Stimulated activated naive CD4-positive, alpha-beta T cell (primary cell): ENCODE measurements around the gene S100A8.

Experiments
- DNase-seq, 6 experiments: peaks; one replicate each; lab custom pipeline; 2025; lab: John Stamatoyannopoulos, UW

Gene S100A8

DNA sequence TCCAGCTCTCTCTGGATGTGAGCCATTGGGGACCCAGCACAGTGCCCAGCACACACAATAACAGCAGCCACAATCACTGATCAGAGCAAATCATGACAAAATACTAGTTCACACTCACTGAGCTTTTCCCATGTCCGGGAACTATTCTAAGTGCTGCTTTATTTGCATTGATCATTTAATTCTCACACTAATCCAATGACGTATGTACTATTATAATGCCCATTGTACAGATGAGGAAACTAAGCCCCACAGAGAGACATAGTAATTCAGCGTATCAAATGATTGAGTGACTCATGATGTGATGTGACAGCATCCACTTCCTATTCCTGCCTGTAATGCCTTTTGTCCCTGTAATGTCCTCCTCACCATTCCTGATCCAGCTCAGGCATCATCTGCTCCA, 1.9 kb upstream of the S100A8 start:
- no peak for DNase-seq

DNA sequence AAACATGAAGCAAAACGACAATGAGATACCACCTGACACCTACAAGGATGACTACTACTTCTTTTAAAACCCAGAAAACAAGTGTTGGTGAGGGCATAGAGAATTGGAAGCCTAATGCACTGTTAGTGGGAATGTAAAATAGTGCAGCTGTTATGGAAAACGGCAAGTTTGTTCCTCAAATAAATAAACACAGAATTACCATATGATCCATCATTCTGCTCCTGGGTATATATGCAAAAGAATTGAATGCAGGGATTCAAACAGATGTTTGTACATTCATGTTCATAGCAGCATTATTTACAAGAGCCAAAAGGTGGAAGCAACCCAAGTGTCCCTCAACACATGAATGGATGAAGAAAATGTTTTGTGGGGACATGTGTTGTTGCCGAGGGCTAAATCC, 1.4 kb upstream of the S100A8 start:
- DNase-seq = no peak

DNA sequence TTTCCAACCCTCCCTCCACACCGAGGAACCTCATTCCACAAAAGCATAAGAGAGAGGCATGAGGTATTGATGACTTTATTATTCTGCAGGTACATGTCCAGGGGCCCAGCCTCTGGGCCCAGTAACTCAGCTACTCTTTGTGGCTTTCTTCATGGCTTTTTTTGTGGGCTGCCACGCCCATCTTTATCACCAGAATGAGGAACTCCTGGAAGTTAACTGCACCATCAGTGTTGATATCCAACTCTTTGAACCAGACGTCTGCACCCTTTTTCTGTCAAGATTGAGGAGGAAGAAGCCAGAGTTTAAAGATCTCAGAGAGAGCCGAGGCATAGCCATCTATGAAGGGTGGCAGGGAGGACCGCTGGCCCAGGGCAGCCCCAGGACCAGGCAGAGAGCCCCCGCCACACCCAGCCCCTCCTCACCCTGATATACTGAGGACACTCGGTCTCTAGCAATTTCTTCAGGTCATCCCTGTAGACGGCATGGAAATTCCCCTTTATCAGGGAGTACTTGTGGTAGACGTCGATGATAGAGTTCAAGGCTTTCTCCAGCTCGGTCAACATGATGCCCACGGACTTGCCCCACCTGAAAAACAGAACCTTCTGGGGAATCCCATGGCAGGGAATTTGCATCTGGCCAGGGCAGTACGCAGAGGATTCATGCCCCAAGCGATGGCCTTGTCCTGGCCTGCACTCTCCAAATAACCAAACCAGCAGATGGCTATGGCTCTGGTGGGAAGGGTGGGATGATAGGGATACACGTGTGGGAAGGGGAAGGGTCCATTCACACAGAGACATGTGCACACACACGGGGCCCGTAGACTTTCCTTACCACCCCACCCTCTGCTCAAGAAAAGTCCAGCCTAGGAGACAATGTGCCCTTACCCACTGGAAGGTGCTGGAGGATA, 647 bp downstream of the S100A8 start:
- no peak for DNase-seq

DNA sequence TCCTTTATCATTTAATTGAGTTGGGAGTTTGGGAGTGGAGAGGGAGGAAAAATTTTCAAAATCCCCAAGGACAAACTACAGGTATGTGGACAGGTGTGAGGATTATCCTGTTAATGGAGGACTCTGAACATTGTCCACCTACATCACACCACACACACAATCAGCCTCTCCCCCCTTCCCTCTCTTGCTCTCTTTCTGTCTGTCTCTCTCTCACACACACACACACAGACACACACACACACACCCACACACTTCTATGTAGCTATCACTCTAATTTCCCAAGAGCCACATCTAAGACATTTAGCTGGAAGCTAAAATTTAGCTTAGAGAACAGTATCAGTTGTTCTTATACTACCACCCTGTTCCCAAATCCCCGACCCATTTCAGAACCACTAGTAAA, 1.5 kb downstream of the S100A8 start:
- no peak for DNase-seq

DNA sequence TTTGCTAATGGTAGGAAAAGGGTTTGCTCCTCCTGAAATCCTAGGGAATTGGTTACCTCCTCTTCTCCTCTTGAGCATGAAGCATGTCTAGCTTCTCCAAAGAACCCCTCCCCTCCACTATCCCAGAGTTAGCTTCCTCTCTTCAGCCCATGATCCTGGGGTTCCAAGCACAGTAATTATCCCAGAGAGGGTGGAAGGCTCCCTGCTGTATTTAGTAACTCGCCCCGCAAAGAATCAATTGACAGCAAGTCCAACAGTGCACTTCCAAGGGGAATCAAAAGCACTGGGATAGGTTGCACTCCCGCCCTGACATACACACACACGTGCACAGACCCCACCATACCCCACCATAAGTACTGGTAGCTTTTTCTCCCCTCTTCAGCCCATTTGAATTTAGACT, 3.1 kb downstream of the S100A8 start:
- DNase-seq = no peak

DNA sequence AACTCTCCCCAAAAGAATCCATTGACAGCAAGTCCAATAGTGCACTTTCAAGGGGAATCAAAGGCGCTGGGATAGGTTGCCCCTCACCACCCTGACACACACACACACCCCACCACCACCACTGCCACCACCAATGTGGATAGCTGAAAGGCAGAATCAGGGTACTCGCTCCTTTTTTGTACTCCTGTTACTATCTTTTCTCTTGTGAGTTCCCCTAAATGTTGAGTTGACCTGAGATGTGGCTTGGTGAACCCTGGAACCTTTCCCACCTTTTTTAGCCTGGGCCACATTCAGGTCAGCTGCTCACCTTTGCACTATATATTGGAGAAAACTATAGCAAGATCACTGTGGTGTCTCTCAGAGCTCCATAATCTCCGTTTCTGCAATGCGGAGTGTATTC, 3.9 kb downstream of the S100A8 start:
- no peak for DNase-seq

DNA sequence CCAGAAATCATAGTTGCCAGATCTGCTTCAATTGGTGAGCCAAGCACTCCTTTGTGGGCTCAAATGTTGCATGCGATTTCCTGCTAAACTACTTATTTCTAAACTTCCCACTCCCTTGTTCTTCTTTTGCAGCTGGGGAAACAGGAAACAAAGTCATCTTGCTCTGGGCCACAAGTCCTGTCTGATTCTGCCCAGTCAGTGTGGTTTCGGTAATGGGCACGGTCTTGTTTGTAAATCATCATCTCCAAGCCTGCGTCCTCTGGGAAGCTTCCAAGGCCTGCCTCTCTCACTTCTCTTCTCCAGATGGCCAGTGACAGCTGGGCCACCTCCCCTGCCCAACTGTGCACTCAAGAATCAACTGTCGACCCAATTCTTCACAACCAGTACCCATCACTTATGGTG, 4.4 kb downstream of the S100A8 start:
- no peak for DNase-seq

DNA sequence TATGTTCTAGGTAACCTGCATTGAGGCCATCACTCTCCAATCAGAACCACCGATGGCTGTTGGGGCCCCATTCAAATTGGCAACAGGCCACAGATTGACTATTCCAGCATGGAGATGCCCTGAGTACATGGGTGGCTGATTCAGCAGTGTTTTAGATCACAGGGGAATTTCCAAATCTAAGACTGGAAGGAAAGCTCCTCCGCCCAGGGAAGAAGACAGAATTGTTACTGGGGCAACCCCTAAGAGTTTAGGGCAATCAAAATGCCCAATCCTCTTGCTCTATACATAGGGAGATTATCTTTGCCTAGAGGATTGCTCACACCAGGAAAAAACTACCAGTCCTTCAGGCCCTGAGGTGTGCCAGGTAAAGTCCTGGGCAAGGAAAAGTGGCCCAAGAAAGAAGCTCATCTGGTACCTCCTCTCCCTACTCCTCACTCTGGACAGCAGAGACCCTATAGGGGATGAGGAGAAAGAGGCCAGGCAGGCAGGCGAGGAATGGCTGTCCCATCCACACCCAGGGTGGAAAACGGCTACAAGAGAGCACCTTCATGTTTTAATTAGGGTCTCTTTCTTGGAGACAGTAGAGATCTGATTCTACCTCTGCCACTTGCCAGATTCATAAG, 5.8 kb downstream of the S100A8 start:
- DNase-seq = no peak

DNA sequence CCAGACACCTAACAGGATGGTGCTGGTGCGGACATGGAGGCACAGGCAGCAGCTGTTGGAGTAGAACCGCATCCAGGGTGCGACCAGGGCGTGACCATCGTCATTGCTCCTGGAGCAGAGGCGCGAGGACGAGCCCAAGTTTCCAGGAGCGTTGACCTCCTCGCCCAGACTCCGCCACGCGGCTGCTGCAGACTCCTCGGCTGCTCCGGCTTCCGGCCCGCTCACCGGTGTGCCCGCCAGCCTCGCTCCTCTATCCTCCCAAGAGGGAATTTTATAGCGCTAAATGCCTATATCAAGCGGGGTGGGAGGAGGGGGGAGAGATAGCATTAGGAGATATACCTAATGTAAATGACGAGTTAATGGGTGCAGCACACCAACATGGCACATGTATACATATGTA, 10.2 kb downstream of the S100A8 start:
- DNase-seq = no peak

DNA sequence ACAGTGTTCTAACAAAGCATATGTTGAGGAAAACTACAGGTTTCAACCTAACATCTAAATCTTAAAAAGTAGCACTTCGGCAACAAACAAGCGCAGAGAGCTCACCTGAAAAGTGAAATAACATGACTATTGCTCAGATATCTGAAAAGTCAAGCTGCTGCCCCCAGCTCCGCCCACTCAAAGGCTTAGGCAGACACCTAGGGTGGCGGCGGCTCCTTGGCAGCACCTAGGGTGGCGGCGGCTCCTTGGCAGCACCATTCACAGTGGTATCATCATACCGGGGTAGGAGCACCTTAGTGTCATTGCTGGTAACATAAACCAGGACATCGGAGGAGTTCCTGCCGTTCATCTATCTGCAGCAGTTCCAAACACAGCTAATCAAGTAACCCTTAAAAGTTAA, 11.3 kb downstream of the S100A8 start:
- no peak for DNase-seq

DNA sequence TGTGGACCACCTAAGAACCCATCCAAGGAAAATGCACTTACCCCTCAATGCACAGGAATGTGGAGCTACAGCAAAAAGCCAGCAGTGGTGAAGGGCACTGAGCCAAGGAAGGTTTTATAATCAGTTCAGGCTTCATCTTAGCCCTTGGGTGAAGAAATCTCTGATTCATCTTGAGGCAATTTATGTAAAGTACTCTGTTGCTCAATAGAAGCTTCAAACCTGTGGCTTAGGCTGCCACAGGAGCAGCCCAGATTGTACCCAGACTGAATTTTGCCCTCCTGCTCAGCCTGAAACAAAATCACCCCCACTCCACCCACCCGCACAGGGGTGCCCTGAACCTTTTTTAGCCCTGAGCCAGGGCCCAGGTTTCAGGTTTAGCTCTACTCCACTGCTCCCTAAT, 15.4 kb downstream of the S100A8 start, which contains the start of gene S100A12:
Gene S100A12 (minus strand): TSS at position 111 of the 400 bp plus-strand sequence. CDS start 1,029 bp downstream, outside the sequence.
- no peak for DNase-seq

DNA sequence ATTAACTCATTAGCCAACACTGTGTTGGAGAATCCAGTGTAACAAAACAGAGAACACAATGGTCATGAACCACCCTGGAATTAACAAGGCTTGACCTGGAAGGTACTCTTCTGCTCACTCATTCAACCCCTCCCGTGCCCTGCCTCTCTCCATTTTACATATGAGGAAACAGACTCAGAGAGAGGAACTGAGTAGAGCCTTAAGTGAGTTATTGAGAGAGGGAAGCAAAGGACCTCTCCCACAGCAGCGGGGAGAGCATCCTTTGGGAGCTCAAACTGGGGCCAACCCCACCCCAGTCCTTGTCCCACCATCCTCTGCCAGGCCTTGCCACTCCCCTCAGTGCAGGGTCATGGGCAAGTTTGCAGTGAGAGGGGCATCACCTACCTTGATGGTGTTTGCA, 16.8 kb downstream of the S100A8 start:
- DNase-seq = no peak

DNA sequence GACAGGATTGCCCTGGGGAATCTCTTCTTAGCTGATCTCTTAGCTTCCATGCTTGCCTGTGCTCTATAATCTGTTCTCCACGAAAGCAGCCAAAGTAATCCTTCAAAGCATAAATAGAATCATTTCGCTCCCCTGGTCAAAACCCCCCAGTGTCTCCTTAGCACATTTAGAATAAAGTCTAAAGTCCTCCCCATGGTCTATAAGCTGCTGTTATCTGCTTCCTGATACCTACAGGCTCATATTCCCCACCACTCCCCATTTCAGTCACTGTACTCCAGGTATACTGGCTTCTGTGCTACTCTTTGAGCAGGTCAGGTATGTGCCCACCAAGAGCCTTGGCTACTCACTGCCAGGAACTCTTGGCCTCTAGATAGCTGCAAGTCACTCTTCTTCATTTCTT, 18.3 kb downstream of the S100A8 start:
- DNase-seq = no peak

DNA sequence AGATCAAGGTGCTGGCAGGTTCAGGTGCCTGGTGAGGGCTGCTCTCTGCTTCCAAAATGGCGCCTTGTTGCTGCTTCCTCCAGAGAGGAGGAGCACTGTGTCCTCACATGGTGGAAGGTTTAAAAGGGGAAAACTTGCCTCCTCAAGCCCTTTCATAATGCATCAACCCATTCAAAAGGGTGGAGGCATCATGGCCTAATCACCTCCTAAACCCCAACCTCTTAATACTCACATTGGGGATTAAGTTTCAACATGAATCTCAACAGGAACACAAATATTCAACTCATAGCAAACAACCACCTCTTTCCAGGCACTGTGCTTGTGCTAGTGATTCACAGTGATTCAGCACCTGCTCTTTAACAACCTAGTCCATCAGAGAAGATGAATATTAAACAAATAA, 19.6 kb downstream of the S100A8 start:
- no peak for DNase-seq

DNA sequence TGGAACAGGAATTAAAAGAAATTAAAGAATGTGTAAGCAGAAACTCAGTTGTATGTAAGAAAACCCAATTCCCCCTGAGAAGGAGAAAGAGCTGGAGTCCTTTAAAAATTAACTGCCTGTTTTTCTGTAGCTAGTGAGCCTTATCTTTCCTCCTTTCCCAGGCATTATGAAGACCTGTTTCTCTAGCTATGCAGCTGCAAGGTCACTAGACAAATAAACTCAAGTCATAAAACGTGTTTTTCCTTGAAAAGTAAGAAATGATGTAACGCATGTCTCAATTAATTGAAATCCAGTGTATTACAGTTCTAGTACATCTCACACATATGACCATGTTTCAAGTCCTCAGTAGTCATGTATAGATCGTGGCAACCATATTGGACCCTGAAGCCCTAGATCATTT, 20.7 kb downstream of the S100A8 start:
- no peak for DNase-seq

DNA sequence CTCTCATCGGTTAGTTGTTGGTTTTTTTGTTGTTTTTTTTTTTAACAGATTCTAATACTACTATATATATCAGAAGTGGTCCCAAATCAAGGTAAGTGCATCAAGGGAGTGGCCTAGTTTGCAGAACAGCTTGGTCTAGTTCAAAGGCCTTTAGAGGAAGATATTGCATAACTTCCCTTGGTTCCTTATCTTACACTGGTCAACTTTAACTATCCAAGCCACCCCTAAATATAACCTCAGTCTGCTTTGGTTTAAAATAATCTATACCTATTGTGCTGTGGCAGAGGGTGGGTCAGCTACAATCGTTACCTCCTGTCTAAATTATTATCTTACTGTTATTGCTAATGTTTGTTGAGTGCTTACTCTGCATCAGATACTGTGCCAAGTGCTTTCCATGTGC, 22.4 kb downstream of the S100A8 start:
- no peak for DNase-seq

DNA sequence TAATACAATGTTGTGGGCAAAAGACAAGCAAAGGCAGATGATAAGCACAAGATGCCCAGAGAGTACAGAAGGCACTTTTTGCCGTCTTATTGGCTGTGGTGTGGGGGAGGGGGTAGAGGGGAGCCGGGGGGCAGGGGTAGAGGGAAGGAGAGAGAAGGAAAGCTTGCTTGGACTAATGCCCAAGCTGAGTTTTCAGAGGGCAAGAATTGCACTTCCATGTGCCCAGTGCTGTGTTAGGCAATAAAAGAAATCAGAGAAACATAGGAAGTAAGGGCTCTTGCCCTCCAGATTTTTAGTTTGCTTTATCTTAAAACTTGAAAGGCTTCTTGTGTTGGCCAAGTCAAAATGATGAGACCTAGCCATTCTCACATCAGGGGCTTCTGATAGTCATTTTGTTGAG, 23.8 kb downstream of the S100A8 start:
- no peak for DNase-seq

DNA sequence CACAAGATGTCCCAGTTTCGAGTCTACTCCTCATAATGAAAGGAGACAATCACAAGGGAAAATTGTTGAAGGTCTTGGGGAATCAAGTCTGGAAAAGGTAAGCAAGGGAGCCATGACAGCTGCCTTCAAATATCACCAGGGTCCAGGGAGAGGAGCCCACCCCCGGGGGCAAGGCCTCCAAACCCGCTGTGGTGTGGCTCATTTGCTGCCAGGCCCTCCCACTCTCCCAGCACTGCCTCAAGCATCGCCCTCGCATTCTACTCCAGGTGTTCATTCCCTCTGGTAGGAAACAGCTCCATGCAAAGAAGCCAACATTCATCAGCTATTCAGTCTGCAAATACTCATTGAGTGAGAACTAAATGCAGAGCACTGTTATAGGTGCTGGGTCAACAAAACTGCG, 24.6 kb downstream of the S100A8 start:
- DNase-seq = no peak

DNA sequence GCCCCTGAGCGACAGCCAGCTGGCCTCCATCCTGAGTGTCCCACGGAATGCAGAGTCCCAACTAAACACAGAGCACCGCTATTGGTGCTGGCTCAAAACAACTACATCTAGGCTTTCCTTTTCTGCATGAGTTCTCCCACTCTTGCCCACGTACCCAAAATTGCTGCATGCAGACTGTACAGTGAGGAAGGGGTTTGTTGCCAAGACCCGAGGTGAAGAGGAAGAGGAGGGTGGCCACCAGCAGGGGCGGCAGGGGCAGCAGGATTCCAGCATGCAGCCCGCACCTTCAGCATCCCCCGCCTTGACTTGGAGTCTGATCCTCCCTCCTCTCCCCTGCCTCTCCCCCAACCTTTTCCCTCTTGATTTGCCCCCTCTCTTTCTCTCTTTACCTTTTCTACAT, 25.2 kb downstream of the S100A8 start:
- no peak for DNase-seq

DNA sequence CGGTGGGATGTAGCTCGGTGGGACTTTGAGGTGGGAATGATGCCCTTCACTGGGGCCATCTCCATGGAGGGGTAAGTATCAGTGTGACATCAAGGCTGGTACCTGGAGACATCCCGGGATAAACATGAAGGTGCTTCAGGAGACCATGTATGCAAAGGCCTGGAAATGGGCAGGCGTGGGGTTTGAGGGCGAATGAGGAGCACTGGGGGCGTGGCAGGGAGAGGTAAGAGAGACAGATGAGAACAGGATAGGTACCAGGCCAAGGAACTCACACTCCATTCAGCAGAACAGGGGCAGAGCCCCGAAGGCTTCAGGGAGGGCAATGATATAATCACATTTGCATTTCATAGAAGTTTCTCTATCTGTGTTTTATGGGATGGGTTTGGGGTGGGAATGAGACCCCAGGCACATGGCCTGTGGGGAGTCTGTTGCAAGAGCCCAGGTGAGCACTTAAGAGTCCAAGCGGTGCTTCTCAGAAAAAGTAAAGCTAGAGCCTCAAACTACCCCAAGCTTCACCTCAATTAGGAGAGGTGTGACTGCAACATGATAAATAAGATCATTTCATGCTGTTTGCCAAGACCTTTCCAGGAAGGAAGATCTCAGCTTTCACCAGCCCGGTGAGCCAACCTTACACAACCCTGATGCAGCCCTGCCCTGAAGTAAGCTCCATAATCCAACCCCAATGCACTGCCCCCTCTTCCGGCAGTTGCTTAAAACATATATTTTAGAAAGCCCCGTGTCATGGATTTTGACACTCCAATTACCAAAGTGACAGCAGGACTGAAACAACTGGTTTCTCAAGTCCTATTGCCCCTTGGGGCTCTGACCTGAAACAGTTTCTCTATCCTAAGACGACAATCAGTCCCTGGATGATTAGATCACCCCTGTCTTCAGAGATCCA, 25.9 kb downstream of the S100A8 start:
- no peak for DNase-seq

DNA sequence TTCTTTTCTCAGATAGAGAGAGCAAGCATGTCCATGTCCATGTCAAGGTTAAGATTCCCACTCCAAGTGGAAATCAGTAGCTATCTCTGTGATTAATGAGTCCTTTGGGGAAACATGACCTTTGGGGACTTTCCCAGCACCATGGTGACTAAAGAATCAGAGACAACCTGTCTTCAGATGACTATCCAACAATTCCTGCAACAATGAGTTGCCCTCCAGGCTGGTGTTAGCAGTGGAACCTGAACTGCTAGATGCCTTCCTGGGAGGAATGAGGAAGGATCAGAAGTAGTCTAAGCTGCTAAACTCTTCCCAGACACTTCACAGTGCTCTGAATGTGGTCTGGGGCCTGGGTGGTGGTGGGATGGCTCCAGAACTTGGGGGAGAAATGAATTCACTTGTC, 26.7 kb downstream of the S100A8 start:
- no peak for DNase-seq

DNA sequence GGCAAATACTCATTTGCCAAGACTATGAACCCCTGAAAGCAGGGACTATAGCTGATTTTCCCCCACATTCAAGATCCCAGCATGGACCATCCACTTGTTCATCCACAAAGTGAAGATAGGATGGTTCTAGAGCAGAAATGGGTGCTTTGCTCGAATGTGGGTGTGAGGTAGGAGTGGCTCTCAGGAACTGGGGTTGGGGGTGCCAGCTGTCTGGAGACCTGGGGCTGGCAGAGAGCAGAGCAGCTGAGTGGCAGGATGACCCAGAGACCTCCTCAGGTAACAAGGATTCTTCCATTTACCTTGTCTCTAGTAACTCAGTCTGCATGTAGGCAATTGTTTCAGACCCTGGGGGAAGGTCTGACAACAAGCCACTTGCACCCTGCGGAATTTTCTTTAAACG, 27.2 kb downstream of the S100A8 start:
- DNase-seq = no peak
